HG03039 (cell line): Measurements from ENCODE around the gene CERK.

Source experiments
- ATAC-seq: cut with Tn5 transposase; IDR thresholded peaks from one replicate; pipeline ENCODE4 v1.9.1; 2021; ENCODE audit warnings: mild to moderate bottlenecking, moderate library complexity; ENCODE audit not compliant: unreplicated experiment

The CERK gene

DNA sequence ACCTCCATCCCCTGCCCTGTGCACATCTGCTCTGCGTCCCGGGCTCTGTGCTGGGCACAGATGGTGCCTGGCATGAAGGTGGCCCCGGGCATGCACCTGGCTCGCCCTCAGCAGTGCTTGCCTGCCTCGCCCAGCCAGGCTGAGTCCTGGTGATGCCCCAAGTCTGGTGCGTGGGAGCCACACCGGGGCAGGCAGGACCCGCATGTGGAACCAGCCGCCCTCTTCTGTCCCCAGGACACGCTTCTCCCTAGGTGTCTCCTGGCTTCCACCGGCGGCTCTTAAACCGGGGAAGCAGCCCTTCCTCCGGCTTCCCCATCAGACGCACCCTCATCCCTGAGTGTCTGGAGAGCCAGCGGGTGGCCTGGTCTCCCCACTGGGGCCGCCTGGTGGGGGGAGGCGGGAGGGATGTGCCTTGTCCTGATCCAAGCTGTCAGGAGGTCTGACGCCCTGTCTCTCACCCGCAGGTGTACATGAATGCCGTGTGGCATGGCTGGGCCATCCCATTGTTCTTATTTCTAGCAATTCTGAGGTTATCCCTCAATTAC lies 72.8 kb downstream of the CERK start:
- ATAC-seq = no peak

DNA sequence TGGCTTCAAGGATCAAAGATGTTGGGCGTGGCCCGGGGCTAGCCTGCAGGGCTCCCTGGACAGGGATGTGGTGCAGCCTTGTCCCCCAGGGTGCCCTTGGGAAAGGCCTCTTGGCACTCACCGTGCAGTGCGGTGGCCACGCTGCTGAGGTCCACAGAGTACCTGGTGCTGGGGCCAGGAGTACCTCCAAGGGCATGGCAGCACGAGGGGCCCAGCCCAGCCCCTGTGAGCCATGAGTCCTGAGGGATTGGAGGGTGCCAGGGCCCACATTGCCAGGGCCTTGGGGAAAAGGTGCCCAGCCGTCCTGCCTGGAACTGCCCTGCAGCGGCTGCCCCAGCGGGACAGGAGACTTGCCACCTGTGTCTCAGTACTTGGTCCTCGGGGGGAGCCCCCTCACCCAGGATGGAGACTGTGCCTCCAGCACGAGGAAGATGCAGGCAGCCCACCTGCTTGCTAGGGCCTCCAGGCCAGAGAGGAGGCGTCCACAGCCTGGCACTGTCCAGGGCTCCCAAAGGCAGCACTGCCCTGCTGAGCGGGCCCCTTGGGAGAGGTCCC lies 73.7 kb downstream of the CERK start:
- no peak for ATAC-seq

DNA sequence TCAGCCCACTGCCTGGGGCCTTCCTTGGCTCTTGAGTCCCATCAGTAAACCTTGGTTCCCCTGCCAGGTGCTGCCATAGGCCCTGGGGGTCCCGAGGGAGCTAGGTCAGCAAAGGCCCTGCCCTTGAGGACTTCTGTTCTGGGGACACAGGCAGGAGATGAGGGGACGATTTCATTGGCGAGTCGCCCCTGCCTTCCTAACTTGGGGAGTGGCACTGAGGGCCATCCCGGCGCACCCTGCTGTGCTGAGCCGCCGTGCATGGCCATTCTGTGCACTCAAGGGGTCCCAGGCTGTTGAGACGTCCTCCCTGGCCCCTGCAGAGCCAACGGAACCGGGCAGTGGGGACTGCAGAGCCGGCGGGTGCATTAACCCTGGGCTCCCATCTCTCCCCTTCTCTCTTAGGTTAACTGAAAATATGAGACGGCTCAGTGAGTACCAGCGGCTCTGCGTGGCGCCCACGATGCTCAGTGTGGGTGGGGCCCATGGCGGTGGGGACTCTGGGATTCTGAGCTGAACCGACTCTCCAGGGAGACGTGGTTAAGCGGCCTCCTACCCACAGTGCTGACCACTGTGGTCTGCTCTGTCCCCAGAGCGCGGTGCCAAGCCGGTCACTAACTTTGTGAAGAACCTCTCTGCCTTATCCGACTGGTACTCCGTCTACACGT lies 74.5 kb downstream of the CERK start:
- ATAC-seq = no peak

DNA sequence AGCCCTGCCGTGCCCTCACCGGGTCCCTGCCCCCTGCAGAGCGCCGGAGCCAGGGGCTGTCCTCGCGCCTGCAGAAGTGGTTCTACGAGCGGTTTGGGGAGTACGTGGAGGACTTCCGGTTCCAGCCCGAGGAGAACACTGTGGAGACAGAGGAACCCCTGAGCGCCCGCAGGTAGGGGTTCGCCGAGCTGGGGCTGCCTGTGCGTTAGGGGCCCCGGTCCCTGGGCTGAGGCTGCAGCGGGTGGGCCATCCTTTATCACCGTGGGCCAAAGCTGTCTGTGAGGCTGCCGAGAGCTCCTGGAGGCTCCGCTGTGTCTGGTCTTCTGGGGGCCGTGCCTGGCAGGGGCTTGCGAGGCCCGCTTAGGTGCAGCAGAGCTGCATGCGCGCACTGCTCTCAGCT lies 75.1 kb downstream of the CERK start:
- no peak for ATAC-seq

DNA sequence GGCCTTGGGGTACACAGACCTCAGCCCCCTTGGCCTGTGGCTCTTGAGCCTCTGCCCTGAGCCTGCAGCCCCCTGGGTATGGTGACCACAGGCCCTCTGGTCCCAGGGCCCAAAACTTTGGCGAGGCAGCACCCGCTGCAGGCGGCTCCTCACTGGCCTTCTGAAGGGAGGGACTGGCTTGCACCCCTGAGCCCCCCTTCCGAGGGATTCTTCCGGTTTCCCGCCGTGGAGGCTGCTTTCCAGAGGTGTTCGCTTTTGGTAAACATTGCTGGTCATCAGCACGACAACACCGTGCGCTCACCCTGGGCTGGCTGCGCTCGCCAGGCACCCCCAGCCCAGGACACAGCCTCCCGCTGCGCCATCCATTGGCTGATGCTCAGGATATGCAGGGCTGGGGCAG lies 75.8 kb downstream of the CERK start:
- ATAC-seq = no peak

DNA sequence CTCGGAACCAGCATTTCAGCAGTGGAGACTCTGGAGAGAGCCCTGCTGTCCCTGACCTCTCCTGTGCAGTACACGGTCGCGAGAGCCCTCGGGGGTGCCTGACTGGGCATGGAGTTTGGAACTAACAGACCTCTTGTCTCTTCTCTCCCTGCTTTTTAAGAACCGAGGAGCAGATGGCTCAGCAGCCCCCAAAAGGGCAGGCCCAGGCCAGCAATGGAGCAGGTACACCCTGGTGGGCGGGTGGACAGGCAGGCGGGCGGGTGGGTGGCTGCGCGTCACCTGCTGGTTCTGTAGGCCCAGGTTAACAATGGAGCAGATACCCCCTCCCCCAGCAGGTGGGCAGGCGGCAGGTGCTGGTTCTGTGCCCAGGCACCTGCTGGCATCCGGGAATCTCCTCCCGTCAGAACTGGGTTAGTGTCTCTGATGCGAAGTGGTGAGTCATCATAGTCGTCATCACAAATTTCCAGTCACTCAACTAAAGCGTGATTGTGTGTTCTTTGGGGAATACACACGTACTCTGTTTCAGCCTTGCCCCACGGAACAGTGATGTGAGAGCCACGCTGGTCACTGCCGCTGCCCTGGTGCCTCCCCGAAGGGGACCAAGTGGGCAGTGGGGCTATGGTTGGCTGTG lies 76.7 kb downstream of the CERK start:
- no peak for ATAC-seq

DNA sequence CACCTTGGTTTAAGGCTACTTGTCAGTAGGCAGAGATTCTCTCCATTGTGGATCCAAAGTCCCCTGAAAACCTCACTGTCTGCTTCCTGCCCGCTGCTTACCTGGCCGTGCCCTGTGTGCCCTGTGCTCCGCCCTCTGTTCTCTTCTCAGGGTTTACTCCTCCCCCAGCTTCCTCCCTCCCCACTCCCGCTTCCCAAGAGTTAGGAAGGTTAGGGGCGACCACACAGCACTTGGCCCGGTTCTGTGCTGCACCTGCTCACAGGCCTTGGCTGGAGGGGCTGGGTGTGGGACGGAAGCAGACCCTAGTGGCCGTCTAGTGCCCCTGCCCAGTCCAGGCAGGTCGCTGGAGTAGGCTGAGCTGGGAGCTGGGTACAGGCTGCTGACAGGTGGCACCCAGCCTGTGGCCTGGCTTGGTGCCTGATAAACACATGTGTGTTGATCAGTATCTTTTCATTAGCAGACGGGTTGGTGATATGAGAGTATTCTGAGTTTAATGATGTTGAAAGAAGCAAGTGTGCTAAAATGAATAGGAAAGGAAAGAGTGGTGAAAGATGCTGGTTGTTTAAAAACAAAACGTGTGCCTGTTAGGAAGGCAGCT lies 77.3 kb downstream of the CERK start:
- ATAC-seq = no peak

DNA sequence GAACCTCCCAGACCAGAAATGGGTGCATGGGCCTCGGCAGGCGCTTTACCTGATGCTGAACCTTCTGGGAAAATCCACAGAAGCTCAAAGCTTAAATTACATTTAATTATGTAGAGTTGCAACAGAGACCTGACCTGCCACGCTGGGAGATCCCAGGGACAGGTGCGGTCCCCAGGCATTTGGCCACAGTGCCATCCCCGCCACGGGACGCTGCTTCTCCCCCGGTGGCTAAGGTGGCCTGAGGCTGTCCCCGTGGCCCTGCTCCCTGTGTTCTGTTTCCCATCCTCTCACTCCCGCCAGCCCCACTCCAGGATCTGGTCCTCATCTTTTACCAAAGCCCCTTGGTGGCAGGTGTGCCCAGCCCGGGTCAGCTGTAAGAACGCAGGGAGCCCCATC lies 78.3 kb downstream of the CERK start:
- no peak for ATAC-seq

DNA sequence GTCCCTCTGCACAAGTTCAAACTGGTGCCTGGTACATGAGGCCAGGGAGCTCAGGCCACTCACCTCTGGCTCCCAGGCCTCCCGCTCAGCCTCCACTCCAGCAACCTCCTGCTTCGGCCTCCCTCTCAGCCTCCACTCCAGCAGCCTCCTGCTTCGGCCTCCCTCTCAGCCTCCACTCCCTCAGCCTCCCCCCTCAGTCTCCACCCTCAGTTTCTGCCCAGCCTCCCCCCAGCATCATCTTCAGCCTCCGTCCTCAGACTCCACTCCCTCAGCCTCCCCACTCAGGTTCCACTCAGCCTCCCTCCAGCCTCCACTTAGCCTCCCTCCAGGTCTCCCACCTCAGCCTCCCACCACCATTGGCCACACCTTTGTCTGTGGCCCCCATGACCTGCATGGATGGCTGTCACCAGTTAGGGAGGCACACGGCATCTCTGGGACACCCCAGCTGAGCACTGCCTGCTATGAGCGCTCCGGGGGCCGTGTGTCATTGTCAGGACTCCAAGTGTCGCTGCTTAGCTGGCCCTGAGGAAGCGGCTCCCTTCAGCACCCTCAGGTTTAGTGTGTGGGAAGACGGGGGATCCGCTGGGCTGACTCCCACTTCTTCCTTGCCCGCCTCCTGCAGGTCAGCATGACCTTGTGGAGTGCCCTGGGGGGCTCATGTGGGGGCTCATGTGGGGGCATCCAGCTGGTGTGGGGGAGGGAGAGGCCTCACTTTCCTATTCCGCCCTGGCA lies 78.8 kb downstream of the CERK start:
- ATAC-seq = no peak

DNA sequence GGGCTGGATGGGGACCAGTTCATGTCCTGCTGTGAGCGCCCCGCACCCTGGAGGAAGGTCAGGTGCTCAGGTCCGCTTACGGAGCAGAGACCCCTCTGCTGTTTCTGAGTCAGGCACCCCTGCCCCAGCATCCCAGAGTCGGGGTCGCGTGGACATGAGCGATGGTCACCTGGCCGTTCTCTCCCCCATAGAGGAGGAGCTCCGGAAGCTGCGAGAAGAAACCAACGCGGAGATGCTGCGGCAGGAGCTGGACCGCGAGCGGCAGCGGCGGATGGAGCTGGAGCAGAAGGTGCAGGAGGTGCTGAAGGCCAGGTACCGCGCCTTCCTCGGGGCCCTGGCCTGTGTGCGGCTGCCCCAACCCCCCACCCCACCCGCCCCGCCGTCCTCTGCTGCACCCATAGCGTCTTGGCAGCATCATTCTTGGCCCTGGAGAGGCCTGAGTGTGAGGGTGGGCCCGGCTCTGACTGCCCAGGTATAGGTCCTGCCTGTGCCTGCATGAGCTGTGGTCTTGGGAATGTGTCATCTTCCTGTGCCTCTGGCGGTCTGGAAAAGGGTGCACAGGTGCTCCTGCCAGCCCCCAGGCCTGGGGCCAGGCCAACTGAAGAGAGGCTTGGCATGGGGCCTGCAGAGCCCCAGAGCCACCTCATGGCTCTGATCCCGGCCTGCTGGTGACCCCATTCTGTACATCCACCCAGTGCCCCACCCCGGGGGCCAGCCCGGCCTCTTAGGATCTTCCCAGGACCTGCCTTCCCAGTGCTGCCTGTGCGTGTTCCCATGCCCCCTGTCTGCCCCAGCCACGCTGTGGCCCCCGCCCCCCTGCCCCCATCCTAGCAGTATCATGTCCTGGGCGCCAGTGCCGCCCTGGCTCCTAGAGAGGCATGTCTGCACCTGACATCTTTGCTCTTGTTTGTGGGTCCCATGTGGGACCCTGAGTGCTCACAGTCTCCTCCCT lies 79.8 kb downstream of the CERK start:
- ATAC-seq = no peak

DNA sequence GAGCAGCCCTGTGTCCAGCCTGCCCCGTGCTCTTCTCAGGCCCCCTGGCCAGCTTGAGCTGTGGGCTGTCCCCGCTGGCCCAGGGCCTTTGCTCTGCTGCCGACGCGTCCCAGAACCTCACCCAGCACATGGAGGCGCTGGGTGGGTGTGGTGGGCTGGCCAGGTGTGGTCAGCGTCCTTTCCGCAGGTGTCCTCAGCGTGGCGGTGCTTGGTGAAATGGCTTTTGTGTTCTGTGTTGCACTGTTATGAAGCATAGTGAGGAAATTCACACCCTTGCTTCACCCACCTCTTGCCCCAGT lies 80.4 kb downstream of the CERK start:
- no peak for ATAC-seq

DNA sequence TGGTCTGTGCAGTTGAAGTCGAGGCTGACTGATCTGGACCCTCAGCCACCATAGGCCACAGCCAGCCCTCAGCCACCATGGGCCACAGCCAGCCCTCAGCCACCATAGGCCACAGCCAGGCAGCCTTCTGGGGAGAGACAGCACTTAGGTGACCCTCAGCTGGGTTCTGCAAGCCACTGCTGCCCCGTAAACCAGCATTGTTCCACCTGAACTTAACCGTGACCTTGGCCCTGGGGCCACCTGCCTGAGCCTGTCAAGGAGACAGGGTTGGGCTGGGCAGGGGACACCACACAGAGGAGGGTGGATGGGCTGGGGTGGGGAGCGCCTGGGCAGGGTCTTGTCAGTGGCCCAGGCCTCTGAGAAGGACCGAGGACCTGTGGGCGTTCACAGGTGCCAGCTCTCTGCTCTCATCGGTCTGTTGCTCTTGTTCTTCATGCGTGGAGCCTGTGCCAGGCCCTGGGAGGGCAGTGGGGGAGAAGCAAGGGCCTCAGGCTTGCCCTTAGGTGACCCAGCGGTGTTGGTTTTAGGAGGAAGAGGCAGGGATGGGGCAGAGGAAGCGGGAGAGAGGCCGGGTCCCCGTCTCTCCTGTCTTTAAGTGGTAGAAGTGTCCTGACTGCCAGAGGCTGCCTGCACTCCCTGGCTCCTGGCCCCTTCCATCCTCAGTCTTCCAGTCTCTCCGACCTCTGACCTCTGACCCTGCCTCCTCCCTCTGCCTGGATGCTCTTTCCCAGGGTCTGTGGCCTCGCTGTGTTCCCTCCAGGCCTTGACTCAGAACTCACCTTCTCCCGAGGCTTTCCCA lies 81.0 kb downstream of the CERK start:
- no peak for ATAC-seq

DNA sequence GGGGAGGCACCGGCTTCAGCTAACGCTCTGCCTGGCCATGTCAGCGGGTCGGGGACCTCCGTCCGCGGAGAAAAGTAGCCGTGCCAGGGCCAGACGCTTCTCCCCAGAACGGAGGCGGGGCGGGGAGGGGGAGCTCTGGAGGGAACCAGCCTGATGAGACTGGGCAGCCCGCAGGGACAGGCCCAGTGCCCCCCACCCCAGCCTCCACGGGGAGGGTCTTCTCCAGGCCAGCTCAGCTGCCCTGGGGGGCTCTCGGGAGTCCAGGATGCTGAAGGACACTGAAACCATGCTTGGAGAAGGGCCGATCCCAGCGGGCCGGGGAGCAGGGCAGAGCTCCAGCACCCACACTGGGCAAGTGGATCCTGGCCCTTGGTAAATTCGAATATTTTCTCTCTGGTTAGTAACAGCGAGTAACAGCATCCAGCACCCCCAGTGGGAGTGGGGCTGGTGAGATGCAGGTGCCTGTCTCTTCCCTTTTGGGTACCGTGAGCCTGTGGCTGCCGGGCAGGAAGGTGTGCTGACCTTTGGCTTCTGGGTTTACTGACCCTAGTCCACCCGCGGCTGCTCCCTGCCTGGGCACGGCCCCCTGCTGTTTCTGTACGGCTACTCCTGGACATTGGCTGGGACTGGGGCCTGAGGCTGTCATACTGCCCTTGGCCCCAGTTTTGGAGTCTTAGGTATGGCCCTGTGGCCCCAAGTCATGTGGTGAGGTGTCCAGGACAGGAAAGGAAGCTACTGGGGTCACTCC lies 82.0 kb downstream of the CERK start:
- no peak for ATAC-seq

DNA sequence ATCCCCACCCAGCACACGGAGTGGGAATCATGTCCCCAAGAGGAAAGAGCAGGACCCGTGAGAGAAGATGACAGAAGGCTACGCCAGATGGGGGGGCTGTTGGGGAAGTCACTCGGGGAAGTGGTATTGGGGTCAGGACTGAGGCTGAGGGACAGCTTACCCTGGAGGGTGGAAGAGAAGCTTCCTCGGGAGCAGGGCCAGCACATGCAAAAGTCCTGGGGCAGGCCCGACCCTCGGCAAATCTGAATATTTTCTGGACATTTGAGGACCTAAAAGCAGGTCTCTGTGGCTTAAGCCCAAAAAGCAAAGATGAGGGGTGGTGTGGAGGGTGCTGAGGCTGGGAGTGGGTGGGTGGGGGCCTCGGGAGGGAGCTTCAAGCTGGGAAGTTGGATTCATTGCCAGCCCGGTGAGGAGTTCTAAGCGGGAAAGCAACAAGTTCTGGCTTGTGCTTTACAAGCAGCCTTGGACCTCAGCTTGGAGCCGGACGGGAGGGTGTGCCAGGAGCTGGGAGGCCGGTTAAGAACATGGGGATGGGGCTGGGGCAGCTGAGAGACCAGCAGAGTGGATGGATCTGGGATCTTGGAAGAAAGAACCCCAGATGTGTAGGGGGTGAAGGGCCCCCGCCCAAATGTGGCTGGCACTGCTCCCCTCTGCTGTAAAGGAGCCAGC lies 83.0 kb downstream of the CERK start:
- ATAC-seq = no peak

DNA sequence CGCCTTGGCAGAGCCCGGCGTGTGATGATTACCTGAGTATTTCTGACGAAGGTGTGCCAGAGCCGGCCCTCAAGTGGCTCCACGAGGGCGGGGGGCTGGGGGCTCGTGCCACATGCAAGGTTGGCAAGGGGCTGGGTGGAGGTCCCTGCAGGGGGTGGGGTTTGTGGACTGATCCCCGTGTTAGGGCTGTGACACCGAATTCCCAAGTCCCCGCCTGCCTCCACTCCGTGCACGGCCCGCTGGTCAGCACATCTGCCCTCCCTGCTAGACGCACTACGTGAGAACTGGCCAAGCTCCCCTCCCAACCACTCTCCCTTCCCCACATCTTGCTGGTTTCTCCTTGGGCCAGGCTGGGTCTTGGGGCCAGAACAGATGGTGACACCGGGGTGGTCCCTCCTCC lies 83.6 kb downstream of the CERK start:
- no peak for ATAC-seq

DNA sequence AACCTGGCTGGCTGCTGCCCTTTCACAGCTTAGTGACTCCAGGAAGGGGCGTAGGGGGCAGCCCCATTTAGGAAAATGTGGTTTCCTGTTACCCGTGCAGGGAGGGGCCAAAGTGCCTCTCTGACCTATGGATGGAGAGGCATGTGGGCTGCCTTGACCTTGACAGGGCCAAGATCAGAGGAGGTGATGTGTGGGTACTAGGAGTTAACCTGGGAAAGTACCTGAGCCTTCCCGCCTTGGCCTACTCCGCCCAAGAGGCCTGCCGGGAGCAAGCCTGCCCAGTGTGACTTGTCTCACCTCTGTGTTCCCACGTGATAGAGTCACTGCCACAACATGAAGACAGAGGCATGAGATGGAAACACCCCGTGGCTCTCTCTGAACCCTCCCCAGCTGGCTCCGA lies 84.5 kb downstream of the CERK start:
- no peak for ATAC-seq

DNA sequence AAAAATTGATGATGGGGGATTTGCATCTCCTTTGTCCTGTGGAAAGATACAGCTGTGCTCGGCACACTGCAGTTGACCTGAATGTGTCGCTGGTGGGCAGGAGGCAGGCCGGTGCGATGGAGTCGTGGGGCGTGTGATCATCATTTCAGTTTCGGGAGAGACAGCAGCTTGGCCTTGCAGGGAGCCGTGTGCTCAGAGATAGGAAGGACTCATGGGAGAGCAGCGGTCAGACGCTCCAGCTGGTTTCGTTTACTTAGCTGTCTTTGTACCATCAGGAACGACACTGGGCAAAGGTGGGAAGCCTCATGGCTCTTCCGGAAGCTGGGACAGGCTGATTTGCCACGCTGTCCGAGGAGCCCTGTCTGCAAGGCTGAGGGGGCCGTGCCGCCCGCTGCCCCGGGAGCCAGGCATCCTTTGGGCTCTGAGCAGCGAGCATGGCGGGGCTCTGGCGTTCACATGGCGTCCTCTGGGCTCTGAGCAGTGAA lies 85.2 kb downstream of the CERK start:
- no peak for ATAC-seq
